AG09309 (cell line): ENCODE measurements around the gene ZBTB25.

ENCODE experiments used
- DNase-seq: peaks from one replicate; pipeline ENCODE4 v3.0.0-alpha.2; 2010; ENCODE audit warnings: low read depth
- H3K4me3 ChIP-seq: 2 replicates; pipeline ENCODE4 v1.5.1; 2011; ENCODE audit warnings: mild to moderate bottlenecking, low read depth, low read length, moderate library complexity; ENCODE audit not compliant: control insufficient read depth
- TF ChIP-seq, protein P1 (sequence below): IDR thresholded peaks from 2 replicates; pipeline ENCODE4 v1.5.1; 2011; ENCODE audit warnings: mild to moderate bottlenecking, low read depth, low read length, inconsistent platforms; ENCODE audit not compliant: insufficient read depth, control insufficient read depth; ENCODE audit errors: missing control alignments

Gene ZBTB25

GRCh38 chr14:64478634-64479250, 24.9 kb downstream of the ZBTB25 start:
- TF ChIP-seq, protein P1, sequence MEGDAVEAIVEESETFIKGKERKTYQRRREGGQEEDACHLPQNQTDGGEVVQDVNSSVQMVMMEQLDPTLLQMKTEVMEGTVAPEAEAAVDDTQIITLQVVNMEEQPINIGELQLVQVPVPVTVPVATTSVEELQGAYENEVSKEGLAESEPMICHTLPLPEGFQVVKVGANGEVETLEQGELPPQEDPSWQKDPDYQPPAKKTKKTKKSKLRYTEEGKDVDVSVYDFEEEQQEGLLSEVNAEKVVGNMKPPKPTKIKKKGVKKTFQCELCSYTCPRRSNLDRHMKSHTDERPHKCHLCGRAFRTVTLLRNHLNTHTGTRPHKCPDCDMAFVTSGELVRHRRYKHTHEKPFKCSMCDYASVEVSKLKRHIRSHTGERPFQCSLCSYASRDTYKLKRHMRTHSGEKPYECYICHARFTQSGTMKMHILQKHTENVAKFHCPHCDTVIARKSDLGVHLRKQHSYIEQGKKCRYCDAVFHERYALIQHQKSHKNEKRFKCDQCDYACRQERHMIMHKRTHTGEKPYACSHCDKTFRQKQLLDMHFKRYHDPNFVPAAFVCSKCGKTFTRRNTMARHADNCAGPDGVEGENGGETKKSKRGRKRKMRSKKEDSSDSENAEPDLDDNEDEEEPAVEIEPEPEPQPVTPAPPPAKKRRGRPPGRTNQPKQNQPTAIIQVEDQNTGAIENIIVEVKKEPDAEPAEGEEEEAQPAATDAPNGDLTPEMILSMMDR: no peak
- no peak for DNase-seq
- no peak overlapping the region for H3K4me3 ChIP-seq

GRCh38 chr14:64476438-64476837, 27.2 kb downstream of the ZBTB25 start:
- TF ChIP-seq, protein P1: no peak
- no peak for DNase-seq
- no peak overlapping the region for H3K4me3 ChIP-seq

GRCh38 chr14:64475585-64476273, 27.9 kb downstream of the ZBTB25 start:
- H3K4me3 ChIP-seq: no peak overlapping the region
- TF ChIP-seq, protein P1: no peak
- no peak for DNase-seq

DNA sequence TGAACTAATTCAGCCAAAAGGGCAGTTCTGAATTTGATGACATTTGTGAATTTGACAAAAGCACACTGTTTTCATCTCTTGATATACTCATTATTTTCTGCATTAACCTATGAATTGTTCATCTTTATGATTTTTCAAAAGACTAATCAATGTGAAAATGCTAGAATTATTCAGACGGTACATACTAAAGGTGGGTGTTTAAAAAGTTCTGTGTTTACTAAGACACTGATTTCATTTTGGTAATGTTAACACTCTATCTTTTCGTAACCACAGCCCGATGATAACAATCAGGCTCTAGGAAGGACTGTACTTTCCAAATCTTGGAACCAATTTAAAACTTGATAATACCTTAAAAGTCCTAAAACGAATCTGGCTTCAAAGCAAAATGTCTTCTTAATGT, 28.9 kb downstream of the ZBTB25 start:
- no peak for DNase-seq
- H3K4me3 ChIP-seq: no peak overlapping the region
- TF ChIP-seq, protein P1: no peak

DNA sequence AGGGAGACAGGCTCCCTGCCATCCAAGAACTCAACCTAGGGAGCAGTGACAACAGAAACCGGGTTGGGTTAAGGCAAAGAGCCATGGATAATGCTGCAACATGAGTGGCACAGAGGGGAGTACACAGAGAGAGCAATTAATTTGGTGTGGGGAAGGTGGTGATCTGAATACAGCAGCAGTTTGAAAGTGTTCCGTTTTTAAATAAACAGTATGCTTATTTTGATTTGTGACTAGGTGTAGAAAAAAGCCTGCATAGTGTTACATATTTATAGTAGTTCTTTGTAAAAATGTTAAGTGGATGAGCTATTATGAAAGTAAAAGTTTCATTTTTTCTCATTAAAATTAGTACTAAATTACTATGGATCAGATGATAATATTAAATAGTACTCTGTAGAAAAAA, 29.6 kb downstream of the ZBTB25 start:
- no peak overlapping the region for H3K4me3 ChIP-seq
- TF ChIP-seq, protein P1: no peak
- DNase-seq: no peak

DNA sequence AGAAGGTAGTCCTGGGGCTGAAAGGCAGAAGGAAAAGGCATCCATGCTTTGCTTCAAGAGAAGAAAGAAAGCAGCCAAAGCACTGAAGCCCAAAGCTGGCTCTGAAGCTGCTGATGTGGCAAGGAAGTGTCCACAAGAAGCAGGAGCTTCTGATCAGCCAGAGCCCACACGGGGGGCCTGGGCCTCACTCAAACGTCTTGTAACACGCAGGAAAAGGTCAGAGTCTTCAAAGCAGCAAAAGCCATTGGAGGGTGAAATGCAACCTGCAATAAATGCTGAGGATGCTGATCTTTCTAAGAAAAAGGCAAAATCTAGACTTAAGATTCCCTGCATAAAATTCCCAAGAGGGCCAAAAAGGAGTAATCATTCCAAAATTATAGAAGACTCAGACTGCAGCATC, 35.2 kb downstream of the ZBTB25 start:
- no peak for DNase-seq
- TF ChIP-seq, protein P1: no peak

More for the DNA sequence above, 35.2 kb downstream of the ZBTB25 start:
- no peak overlapping the region for H3K4me3 ChIP-seq
